SJCRH30 (cell line): ENCODE data around the gene ARID1A. TPM values are rescaled to one million over a fixed set of nuclear protein-coding genes. Genes with fewer than 3 reads are reported as not detected.
"Not testable (repeated sequence)": the region's sequence is repeated elsewhere in the genome, so short reads cannot be mapped to it uniquely, and the experiment has no call there.

Experiments
- DNase-seq, 2 experiments: peaks; one replicate each; pipeline ENCODE4 v3.0.0-alpha.2; 2015 to 2020
- H3K27ac ChIP-seq: fragments of 250-450 bp; sonication (Bioruptor Pico); 2 replicates; pipeline ENCODE4 v1.5.1; 2020; ENCODE audit warnings: mild to moderate bottlenecking, moderate library complexity
- H3K27me3 ChIP-seq: fragments of 250-450 bp; sonication (Bioruptor Pico); 2 replicates; pipeline ENCODE4 v1.5.1; 2020; ENCODE audit warnings: mild to moderate bottlenecking, moderate library complexity
- H3K36me3 ChIP-seq: fragments of 250-450 bp; sonication (Bioruptor Pico); 2 replicates; pipeline ENCODE4 v1.5.1; 2020; ENCODE audit warnings: mild to moderate bottlenecking, moderate library complexity
- H3K4me1 ChIP-seq: fragments of 250-450 bp; sonication (Bioruptor Pico); 2 replicates; pipeline ENCODE4 v1.5.1; 2020; ENCODE audit warnings: mild to moderate bottlenecking, moderate library complexity
- H3K4me3 ChIP-seq: fragments of 250-450 bp; sonication (Bioruptor Pico); 2 replicates; pipeline ENCODE4 v1.5.1; 2020; ENCODE audit warnings: mild to moderate bottlenecking, moderate library complexity
- H3K9me3 ChIP-seq: fragments of 250-450 bp; sonication (Bioruptor Pico); replicated peaks from 2 replicates; pipeline ENCODE4 v1.5.1; 2020; ENCODE audit warnings: mild to moderate bottlenecking, moderate library complexity
- total RNA-seq: library from RNA; depleted of rRNA; stranded (reverse); fragments of >200 nt; shearing (Covaris generic); gene quantifications from 2 replicates; pipeline ENCODE4 v1.2.3, GENCODE V29; 2014; rRNA removed

Gene ARID1A
- total RNA-seq: 57.3 and 57.9 TPM in 2 replicates

DNA sequence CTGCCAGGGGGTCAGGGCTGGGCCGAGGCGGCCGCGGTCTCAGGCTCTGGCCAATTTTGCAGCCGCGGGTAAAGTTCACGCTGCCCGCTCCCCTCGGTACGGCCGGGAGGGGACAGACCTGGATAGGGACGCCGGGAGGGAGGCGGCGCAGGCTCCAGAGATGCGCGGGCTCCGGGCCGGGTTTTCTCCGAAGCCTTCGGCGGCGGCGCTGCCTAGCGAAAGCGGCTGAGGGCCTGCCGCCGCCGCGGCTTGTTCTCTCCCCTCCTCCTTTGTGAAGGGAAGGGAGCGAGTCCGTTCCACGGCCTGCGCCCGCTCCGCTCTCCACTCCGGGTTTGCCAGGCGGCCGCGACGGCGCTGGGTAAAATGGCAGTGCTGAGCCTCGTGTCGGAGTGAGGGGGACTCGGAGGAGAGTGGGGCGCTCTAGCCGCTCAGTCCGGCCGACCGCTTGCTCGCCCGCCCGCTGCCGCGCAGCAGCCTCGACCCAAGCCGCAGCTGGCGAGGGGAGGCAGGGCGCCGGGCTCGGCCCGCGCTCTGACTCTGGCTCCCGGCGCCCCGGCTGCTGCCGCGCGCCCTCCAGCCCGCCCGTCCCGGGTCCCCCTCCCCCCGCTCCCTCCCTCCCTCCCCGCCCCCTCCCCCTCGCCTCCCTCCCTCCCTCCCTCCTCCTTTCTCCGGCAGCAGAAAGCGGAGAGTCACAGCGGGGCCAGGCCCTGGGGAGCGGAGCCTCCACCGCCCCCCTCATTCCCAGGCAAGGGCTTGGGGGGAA, at the start of gene ARID1A:
ARID1A (plus strand) TSS at position 660 of the 763 bp plus-strand sequence. CDS start 389 bp downstream, outside the sequence.
- peak; percentile 97 to 98 for DNase-seq
- H3K27ac ChIP-seq: peak within 1 kb of the TSS; percentile 93
- no peaks in the 10 kb centered on the region for H3K36me3 ChIP-seq
- no peaks in the 10 kb centered on the region for H3K27me3 ChIP-seq
- H3K9me3 ChIP-seq: no peaks in the 10 kb centered on the region
- peak within 1 kb of the TSS; percentile 96 for H3K4me3 ChIP-seq
- peaks cover 38% of the 10 kb centered on the region for H3K4me1 ChIP-seq

DNA sequence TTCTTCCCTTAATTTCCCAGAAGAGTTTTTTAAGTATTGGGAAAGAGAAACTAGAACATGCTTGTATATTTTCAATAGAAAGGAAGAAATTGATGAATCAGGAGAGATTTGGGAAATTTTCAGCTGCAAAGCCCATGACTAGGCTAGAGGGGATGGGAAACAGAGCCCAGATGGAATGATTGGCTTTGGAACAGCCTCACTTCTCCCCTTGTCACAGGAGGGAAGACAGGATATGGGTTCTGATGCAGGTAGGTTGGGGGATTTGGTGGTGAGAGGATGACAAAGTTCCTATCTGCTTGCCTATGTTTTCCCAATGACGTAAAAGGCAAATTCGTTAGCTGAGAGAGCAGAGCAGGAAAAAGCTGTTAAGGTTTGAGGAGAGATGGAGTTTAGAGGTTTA, 31.0 kb upstream of the ARID1A start:
- no peak for DNase-seq
- H3K9me3 ChIP-seq: no peaks in the 10 kb centered on the region
- peaks cover 16% of the 10 kb centered on the region; the same call in 1 of the 2 replicates for H3K27me3 ChIP-seq
- H3K4me3 ChIP-seq: no peak overlapping the region
- no peaks in the 10 kb centered on the region for H3K36me3 ChIP-seq
- no peaks in the 10 kb centered on the region for H3K4me1 ChIP-seq
- no peak overlapping the region for H3K27ac ChIP-seq

DNA sequence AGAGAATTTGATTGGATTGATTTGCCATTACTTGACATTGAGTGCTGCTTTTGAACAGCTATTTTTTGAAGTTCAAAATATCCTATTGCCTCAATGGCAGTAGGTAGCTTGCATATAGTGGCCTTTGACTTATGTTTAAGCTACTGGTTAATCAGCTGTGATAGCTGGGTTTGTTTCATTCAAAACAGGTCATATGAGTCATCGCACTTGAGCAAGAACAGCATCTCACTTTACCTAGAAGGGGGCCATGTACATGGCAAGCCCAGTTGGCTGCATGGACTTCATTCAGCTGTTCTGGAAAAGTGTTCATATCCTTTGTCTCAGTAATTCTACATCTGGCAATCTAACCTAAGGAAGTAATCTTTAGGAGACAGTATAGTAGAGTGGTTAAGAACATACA, 29.0 kb upstream of the ARID1A start:
- no peaks in the 10 kb centered on the region for H3K36me3 ChIP-seq
- no peak overlapping the region for H3K4me3 ChIP-seq
- H3K27ac ChIP-seq: no peak overlapping the region
- DNase-seq: peak in 1 of 2 experiments; percentile 18
- H3K27me3 ChIP-seq: peaks cover 7% of the 10 kb centered on the region; the same call in 1 of the 2 replicates
- no peaks in the 10 kb centered on the region for H3K4me1 ChIP-seq
- H3K9me3 ChIP-seq: no peaks in the 10 kb centered on the region

DNA sequence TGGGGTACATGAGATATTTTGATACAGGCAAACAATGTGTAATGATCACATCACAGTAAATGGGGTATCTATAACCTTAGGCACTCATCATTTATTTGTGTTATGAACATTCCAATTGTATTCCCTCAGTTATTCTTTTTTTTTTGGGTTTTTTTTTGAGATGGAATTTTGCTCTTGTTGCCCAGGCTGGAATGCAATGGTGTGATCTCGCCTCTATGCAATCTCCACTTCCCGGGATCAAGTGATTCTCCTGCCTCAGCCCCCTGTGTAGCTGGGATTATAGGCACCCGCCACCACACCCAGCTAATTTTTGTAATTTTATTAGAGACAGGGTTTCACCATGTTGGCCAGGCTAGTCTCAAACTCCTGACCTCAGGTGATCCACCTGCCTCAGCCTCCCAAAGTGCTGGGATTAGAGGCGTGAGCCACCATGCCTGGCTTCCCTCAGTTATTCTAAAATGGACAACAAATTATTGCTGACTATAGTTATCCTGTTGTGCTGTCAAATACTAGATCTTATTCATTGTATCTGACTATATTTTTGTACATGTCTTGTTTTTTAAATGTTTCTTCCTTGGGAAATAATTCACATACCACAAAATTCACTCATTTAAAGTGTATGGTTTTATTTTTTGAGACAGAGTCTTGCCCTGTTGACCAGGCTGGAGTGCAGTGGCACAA, 27.6 kb upstream of the ARID1A start:
- H3K27me3 ChIP-seq, H3K9me3 ChIP-seq, H3K4me1 ChIP-seq, DNase-seq, H3K27ac ChIP-seq, H3K36me3 ChIP-seq, H3K4me3 ChIP-seq: not testable (repeated sequence)

DNA sequence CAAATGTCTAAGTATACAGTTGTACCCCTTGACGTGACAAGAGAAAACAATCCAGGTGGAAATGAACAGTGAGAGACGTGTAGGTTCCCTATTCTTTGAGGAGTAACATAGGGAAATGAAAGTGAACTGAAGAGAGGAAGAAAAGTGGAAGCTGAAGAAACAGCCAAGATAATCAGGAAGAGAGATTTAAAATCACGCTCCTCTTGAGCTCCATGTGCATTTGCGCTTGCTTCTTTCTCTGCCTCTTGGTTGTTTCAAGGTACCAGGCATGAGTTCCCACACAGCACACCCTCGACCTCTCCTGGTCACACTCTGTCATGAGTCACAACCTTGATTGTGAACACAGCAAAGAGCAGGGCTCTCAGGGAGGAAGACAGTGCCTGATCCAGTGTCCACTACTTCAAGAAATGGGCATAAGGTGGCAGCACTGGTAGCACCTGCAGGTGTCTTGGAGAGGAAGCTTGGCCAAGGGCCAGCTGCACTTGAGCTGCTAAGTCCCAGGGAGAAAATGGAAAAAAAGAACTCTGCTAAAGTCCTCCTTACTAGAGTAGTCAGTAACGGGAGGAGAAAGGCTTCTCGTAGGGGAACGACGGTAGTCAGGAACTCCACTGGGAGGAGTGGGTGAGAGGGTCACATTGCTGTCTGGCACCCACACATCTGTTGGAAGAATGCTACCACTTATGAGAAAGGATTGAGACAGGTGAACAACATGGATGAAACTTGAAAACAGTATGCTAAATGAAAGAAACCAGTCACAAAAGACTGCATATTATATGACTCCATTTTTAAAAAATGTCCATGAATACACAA, 18.3 kb upstream of the ARID1A start:
- no peaks in the 10 kb centered on the region for H3K36me3 ChIP-seq
- H3K9me3 ChIP-seq: no peaks in the 10 kb centered on the region
- H3K4me3 ChIP-seq: no peak overlapping the region
- no peaks in the 10 kb centered on the region for H3K27me3 ChIP-seq
- H3K27ac ChIP-seq: no peak overlapping the region
- peak; percentile 40 to 66 for DNase-seq
- H3K4me1 ChIP-seq: peaks cover 2% of the 10 kb centered on the region; the same call in 1 of the 2 replicates

DNA sequence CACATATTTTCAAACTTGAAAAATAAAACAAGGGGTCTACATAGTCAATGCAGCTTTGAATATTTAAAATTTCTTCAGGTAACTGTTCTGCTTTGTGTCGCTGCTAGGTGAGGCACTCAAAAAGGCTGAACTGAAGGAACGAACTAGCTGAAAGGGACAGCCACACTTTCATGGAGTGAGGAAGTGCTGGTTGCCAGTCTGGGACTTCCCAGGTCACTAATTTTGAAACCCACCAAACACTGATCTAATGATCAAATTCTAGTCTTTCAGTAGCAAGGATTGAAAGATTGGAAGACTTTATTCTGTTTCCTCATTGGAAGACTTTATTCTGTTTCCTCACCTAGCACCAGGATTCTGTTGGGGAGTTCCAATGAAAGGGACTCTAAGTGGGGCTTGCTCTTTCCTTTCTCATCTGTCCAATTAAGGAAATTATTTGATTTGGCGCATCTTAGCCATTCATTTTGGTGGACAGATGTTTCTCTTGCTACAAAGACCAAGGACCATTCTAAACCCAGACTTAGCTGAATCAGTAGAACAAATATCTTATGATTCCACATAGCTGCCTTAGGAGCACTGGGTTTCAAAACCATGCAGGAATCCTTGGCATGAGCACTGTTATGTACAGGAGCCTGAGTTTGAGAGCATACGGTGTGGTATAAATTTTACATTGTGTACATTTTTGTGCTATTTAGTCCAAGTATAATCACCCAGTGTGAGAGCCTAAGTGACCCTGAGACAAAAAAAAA, 10.9 kb upstream of the ARID1A start:
- no peaks in the 10 kb centered on the region for H3K27me3 ChIP-seq
- H3K9me3 ChIP-seq: no peaks in the 10 kb centered on the region
- H3K4me1 ChIP-seq: no peaks in the 10 kb centered on the region
- no peak overlapping the region for H3K4me3 ChIP-seq
- no peak overlapping the region for H3K27ac ChIP-seq
- DNase-seq: no peak
- no peaks in the 10 kb centered on the region for H3K36me3 ChIP-seq

DNA sequence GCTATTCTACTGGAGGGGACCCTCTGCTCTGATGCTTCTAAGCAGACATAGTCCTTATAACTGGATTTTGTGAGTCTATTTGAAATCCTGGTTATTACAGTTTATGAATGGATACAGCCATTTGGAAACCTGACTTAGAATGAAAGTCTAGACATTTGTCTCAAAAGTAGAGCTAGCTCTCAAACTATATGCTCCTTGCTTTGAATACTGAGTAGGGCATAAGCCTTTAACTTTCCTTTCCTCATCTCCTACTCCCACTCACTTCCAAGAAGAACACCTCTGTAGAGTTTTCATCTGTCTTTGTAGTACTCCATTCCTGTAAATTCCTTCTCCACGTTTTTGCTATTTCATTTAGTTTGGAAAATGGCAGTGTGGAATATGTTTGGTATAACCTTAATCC, 9.0 kb upstream of the ARID1A start:
- DNase-seq: peak in 1 of 2 experiments; percentile 54
- H3K4me1 ChIP-seq: peaks cover 5% of the 10 kb centered on the region; the same call in 1 of the 2 replicates
- H3K27ac ChIP-seq: no peak overlapping the region
- H3K4me3 ChIP-seq: no peak overlapping the region
- H3K9me3 ChIP-seq: no peaks in the 10 kb centered on the region
- no peaks in the 10 kb centered on the region for H3K36me3 ChIP-seq
- no peaks in the 10 kb centered on the region for H3K27me3 ChIP-seq

DNA sequence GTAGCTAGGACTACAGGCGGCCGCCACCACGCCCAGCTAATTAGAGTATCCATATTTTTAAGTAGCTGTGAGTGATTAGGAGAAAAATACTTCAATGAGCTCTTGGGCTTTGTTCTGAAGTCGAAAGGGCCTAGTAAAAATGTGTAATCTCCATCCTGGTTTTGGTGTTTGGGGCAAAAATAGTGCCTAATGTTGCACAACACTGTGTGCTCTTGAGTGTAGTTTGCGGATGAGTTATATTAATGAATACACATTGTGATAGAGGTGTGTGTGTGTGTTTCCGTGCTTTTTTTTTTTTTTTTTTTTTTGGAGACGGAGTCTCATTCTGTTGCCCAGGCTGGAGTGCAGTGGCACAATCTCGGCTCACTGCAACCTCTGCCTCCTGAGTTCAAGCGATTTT, 6.3 kb upstream of the ARID1A start:
- H3K27me3 ChIP-seq: no peaks in the 10 kb centered on the region

DNA sequence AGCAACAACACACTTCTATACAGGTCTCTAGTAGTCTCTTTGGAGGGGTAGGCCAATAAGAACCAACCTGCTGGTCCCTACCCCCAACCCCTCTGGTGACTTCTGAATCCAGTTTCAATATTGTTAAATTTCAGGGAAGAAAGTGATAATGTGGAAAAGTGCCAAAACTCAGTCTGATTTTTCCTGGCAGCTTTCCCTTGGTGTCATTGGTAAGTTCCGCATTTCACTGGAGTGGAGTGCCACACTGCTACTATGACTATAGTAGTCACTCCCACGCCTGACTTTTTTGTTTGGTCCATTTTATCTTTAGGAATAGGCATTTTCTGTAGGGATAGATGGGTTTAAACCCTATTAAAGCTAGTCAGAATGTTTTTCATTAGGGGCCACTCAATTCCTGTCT, 5.7 kb upstream of the ARID1A start:
- DNase-seq: no peak
- H3K36me3 ChIP-seq: no peaks in the 10 kb centered on the region
- H3K4me3 ChIP-seq: no peak overlapping the region
- peaks cover 24% of the 10 kb centered on the region for H3K4me1 ChIP-seq
- H3K27me3 ChIP-seq: no peaks in the 10 kb centered on the region
- no peaks in the 10 kb centered on the region for H3K9me3 ChIP-seq
- H3K27ac ChIP-seq: no peak overlapping the region

More for the DNA sequence above, 6.3 kb upstream of the ARID1A start:
- H3K4me1 ChIP-seq: peaks cover 19% of the 10 kb centered on the region
- H3K9me3 ChIP-seq: no peaks in the 10 kb centered on the region
- no peak for DNase-seq
- H3K27ac ChIP-seq: no peak overlapping the region
- H3K36me3 ChIP-seq: no peaks in the 10 kb centered on the region
- H3K4me3 ChIP-seq: no peak overlapping the region

DNA sequence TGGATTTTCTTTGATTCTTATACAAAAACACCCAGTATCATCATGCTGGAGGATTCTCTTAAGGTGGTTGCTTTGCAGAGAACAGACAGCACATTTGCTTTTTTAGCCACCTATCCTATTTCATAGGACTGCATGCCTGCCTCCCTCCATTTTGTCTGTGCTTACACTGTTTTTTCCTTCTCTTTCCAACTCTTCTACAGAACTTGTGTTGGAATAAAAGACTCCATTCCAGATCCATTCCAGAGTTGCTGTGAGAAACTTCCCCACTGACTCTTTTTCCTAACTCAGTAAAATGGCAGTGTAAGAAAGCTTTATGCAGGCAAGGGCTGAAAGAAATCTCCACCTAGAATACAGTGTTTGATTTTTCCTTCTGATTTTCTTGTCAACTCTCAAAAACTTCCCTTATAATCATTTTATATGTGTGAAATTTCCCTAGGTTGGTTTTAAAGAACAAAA, 5.2 kb upstream of the ARID1A start:
- no peaks in the 10 kb centered on the region for H3K36me3 ChIP-seq
- H3K9me3 ChIP-seq: no peaks in the 10 kb centered on the region
- H3K4me3 ChIP-seq: no peak overlapping the region
- H3K27ac ChIP-seq: no peak overlapping the region
- DNase-seq: peak in 1 of 2 experiments; percentile 33
- H3K4me1 ChIP-seq: peaks cover 24% of the 10 kb centered on the region
- H3K27me3 ChIP-seq: no peaks in the 10 kb centered on the region

DNA sequence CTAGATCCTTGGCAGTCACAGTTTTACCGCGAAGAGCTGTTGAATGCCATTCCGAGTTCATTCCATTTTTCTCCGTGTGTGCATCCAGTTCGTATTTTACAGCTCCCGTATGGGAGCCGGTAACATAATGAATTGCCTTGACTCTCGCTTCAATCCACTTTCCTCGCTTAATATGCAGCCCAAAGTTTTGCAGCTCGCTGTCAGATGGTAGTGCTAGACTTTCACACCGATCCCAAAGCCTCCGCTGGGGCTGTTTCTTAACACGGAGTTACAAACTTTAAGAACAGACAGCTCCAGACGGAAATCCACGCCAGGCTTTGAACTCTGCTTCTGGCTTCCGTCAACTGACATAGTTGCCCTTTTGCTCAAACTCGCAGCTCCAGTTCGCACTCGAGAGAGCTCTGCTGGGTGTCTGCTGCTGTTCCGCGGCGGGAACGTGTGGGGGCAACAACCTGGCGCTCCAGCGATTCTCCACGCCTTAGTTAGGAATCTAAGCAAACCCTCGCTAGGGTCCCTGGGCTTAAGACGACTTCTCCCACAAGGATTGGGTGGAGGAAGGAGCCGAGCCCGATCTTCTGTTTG, 3.5 kb upstream of the ARID1A start:
- peak overlapping the region; percentile 58 for H3K4me3 ChIP-seq
- H3K27ac ChIP-seq: peak overlapping the region; percentile 96
- no peaks in the 10 kb centered on the region for H3K9me3 ChIP-seq
- H3K27me3 ChIP-seq: no peaks in the 10 kb centered on the region
- H3K4me1 ChIP-seq: peaks cover 24% of the 10 kb centered on the region
- DNase-seq: peak; percentile 92 to 95
- H3K36me3 ChIP-seq: no peaks in the 10 kb centered on the region

DNA sequence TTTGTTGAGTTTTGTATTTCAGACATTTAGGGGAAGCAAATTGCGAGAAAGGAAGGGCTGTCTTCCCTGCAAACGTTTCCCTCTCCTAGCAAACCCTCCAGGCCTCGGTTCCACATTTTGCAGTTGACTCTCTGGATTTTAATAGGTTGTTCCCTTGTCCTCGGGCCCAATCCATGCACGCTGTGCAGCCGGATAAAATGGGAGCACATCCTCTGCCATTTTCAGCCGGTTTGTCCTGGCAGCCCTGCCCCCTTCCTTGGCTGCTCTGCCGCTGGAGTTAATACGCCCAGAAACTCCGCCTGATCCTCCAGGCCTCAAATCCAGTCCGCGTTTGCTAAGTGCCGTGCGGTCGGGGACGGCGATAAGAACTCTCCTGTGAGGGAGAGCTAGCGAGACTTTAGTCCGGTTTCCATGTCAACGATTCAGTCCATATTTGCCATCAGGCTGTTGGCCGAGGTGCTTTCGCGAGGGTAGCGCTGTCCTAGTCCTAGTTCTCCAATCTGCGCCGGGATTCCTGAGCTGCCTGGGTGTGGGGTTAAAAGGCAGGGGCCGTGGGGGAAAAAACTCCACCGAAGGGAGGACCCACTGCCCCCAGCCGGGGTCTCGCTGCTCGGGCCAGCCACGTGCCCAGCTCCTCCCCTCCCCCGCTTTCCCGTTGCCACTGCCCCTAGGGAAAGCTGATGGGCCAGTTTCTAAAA, 2.9 kb upstream of the ARID1A start:
- H3K27ac ChIP-seq: peak overlapping the region; percentile 96
- H3K9me3 ChIP-seq: no peaks in the 10 kb centered on the region
- H3K4me3 ChIP-seq: peak overlapping the region; percentile 58
- no peaks in the 10 kb centered on the region for H3K36me3 ChIP-seq
- H3K27me3 ChIP-seq: no peaks in the 10 kb centered on the region
- peaks cover 24% of the 10 kb centered on the region for H3K4me1 ChIP-seq
- peak; percentile 97 to 99 for DNase-seq
